GM19438 (cell line): ENCODE results near the gene INPPL1.
A peak's percentile ranks its signal among the peaks of the same experiment; 100 is the strongest.

ENCODE experiments used
- ATAC-seq: cut with Tn5 transposase; IDR thresholded peaks from one replicate; pipeline ENCODE4 v1.9.1; 2021; ENCODE audit warnings: low read depth; ENCODE audit not compliant: unreplicated experiment

The INPPL1 gene

GRCh38 chr11:72209101-72209500 is 15.5 kb upstream of the INPPL1 start:
- no peak for ATAC-seq

GRCh38 chr11:72216638-72217037 is 7.9 kb upstream of the INPPL1 start, which contains the start of gene FOLR2:
TSS of gene FOLR2 (plus strand) at chr11:72216794. CDS start at chr11:72218585, 1,791 bp downstream.
- no peak for ATAC-seq

GRCh38 chr11:72217841-72218240 is 6.7 kb upstream of the INPPL1 start:
- no peak for ATAC-seq

- no peak for ATAC-seq
Observed at GRCh38 chr11:72218251-72218745, 6.3 kb upstream of the INPPL1 start.

- ATAC-seq = no peak
Observed at GRCh38 chr11:72220696-72221363, 3.7 kb upstream of the INPPL1 start.

- ATAC-seq = no peak
Observed at GRCh38 chr11:72221386-72222075, 3.0 kb upstream of the INPPL1 start.

- no peak for ATAC-seq
Observed at GRCh38 chr11:72222106-72222891, 2.3 kb upstream of the INPPL1 start.

GRCh38 chr11:72222907-72223614 is 1.5 kb upstream of the INPPL1 start:
- peak; percentile 61 for ATAC-seq

GRCh38 chr11:72223615-72224563 is 678 bp upstream of the INPPL1 start:
- ATAC-seq = peak; percentile 44

GRCh38 chr11:72225411-72225951 is 914 bp downstream of the INPPL1 start:
- ATAC-seq = no peak

- no peak for ATAC-seq
Observed at GRCh38 chr11:72226701-72227100, 2.1 kb downstream of the INPPL1 start.

- ATAC-seq = no peak
Observed at GRCh38 chr11:72227316-72228228, 3.0 kb downstream of the INPPL1 start.

GRCh38 chr11:72228229-72228843 is 3.8 kb downstream of the INPPL1 start:
- ATAC-seq = no peak

- ATAC-seq = no peak
Observed at GRCh38 chr11:72228844-72229231, 4.3 kb downstream of the INPPL1 start.

GRCh38 chr11:72229336-72229924 is 4.9 kb downstream of the INPPL1 start:
- no peak for ATAC-seq

GRCh38 chr11:72229925-72230763 is 5.6 kb downstream of the INPPL1 start:
- ATAC-seq = no peak
